ENCODE data around the gene RBPJL. TPM values are rescaled to one million over a fixed set of nuclear protein-coding genes. Genes with fewer than 3 reads are reported as not detected.
"Not testable (repeated sequence)": the region's sequence is repeated elsewhere in the genome, so short reads cannot be mapped to it uniquely, and the experiment has no call there.

The RBPJL gene
- total RNA-seq, 1 donor from 2014 or later, result not detected

- DNase-seq (ENCODE audit: extremely low read depth, low read depth, low spot score), result no peak
Observed at GRCh38 chr20:45341579-45341938, 34.9 kb downstream of the RBPJL start.

DNA sequence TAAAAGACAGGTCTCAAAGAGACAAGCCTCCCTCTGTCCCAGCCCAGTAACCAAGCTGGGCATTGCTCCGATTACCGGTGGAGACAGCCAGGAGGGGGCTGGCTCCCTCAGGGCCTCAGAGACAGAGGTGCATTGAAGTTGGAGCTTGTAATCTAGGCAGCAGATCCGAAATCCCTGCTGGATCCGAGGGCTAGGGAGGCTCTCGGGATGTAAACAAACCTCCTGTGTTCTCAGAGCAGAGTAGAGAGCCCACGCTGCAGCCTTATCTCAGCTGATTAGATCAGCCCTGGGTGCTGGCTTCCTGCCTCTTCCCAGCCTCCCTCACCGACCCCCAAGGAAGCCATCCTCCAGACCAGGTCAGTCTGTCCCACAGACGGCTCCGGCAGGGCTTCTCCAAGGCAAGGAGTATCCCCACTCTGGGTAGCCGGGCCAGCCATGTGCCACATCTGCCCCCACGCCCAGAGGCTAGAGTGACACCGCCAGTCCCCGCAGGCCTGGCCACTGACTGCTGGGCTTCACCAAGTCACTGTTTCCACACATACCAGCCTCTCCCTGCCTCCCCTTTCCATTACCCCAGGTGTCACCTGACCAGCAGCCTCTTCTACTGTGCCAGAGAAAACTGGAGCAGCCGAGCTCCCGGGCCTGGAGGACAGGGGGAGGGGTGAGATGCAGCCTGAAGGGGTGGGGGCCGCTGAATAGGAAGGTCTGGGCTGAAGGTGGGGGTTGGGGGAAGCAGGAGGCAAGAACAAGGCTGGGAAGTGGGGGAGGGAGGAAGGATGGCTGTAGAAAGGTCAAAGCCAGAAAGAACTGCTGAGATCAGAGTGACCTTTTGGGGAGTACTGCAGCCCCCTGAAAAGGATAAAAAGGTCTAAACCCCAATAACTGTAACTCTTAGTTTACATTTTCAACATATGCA is 35.6 kb downstream of the RBPJL start:
- no peak for DNase-seq (ENCODE audit: extremely low read depth, low read depth, low spot score)

GRCh38 chr20:45342855-45343531 is 36.4 kb downstream of the RBPJL start:
- DNase-seq (ENCODE audit: extremely low read depth, low read depth, low spot score), result no peak

GRCh38 chr20:45343532-45344167 is 37.0 kb downstream of the RBPJL start:
- DNase-seq (ENCODE audit: extremely low read depth, low read depth, low spot score), result no peak

DNA sequence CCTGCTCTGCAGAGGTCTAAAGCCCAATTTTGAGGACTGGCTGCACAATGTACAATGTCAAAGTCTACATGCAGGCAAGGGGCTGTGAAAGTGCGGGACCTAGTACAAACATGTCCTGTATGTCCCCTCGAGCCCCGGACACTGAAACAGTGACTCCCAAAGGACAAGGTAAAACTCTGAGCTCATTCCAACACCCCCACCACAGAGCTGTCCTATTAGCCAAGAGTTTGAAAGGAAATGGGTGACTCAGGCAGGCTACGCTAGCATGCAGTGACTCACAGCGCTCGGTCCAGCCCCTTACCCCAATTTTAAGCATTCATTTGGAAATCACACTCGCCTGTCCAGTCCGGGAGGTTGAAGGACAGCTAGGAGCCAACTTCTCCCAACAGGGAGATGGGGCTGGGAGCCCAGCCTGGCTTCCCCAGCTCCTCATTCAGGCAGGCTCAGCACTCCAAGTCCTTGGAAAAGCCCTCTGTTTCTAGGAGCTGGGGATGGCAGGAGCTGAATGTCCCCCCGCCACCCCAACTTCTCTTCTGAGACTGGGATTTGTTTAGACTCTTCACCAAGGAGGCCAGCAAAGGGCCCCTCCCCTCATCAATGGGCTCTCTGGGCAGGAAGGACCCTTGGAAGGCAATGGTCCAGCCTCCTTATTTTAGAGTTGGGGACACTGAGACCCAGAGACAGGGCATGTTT is 37.7 kb downstream of the RBPJL start:
- DNase-seq (ENCODE audit: extremely low read depth, low read depth, low spot score), result no peak

GRCh38 chr20:45345104-45345936 is 38.7 kb downstream of the RBPJL start:
- no peak for DNase-seq (ENCODE audit: extremely low read depth, low read depth, low spot score)

- no peak for DNase-seq (ENCODE audit: extremely low read depth, low read depth, low spot score)
Observed at GRCh38 chr20:45346291-45346718, 39.7 kb downstream of the RBPJL start.

DNA sequence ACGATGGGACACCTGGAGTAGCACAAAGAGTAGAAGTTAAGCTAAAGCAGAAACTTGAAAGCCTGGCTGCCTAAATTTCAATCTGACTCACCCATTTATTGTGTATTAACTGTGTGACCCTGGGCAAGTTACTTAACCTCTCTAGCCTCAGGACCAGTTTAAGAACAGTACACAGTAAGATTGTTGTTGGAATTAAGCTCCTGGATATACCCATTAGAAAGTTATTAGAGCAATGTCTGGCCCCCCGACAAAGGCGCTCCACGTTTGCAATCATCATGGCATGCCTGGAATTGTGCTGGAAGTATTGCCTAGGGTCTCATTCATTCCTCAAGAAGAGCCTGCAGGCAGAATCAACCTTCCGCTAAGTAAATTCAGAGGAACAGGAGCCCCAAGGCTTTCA is 40.2 kb downstream of the RBPJL start:
- no peak for DNase-seq (ENCODE audit: extremely low read depth, low read depth, low spot score)

DNA sequence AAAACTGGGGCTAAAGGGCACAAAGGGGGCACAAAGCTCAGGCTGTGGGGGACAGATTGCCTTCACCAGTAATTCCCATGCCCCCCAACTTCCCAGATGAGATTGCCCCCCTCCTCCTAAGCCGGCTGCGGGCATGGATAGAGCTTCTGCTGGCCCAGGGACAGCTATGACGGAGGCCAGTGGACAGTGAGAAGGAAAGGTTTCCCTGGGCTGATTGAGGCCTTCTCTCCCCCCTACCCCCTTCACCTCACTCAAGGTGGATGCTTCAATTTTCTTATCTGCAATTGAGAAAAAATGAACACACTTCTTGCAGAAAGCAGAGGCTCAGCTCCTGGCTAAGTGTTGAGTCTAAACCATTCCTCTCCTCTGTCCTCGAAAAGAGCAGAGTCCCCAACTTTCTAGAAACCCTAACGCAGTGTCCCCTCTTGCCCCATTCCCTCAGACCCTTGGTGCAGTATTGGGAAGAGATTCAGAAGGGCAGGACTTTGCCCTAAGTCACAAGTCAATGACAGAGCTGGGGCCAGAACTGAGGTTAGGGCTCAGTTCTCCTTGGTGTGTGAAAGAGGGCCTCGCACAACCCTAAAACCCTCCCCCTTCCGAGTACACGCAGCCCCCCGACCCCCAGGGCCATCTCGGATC is 40.8 kb downstream of the RBPJL start:
- DNase-seq (ENCODE audit: extremely low read depth, low read depth, low spot score), result no peak

DNA sequence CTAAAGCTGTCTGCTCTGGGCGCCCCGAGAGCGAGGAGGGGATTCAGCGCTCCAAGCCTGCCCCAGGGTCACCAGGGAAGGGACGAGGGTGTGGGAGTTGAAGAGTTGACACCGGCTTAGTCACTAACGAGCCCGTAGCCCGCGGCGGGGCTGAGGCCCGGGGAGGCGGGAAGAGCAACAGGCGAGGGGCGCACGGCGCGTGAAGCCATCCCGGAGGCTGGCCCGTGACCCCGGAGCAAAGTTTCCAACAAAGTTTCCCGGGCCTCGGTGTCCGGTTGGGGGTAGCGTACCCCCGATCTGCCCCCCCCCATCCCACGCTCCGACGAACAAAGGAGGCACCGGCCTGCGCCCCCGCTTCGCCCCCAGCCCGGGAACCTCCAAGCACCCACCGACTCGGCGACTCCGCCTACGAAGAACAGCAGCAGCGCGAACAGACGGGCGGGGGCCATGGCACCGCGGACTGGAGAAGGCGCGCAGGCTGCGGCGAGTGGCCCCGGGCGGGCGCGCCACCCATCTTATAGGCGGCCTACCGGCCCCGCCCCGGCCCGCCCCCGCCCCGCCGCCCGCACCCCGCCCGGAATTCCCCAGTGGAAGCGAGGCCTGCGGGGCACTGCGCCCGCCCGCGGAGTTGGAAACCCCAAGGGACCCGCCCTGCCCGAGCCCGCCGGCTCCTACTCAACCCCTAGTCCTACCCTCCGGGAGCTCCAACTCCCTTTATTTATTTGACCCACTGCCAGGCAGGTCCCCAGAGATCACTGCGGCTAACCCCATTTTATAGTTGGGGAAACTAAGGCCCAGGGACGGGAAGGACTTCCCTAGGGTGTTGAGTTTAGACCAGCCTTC is 41.5 kb downstream of the RBPJL start, which contains the start of gene SDC4:
TSS of gene SDC4 (minus strand) at position 489 of the 843 bp plus-strand sequence. CDS start at position 449, 40 bp downstream.
- no peak for DNase-seq (ENCODE audit: extremely low read depth, low read depth, low spot score)

- no peak for DNase-seq (ENCODE audit: extremely low read depth, low read depth, low spot score)
Observed at GRCh38 chr20:45350217-45350616, 43.6 kb downstream of the RBPJL start.

GRCh38 chr20:45350795-45351194 is 44.2 kb downstream of the RBPJL start:
- not testable (repeated sequence) for DNase-seq (ENCODE audit: extremely low read depth, low read depth, low spot score)

- no peak for DNase-seq (ENCODE audit: extremely low read depth, low read depth, low spot score)
Observed at GRCh38 chr20:45352729-45353128, 46.1 kb downstream of the RBPJL start.

DNA sequence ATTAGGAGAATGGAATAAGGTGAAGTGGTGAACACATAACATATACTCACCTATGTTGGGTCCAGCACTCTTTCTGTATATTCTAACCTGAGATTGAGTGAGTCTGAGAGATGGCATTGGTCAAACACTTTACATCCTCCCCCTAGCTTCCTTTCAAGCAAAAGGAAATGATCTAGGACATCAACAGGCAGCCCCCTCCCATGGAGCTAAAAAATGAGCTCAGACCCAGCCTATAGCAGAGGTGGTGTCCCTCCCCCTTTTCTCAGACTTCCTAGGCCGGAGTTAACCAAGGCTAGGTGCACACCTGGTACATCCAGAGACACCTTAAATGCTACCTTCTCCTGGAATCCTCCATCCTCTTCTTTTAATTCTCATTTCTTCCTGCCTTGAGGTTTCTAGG is 47.1 kb downstream of the RBPJL start:
- no peak for DNase-seq (ENCODE audit: extremely low read depth, low read depth, low spot score)

- no peak for DNase-seq (ENCODE audit: extremely low read depth, low read depth, low spot score)
Observed at GRCh38 chr20:45354423-45355208, 48.0 kb downstream of the RBPJL start.

- no peak for DNase-seq (ENCODE audit: extremely low read depth, low read depth, low spot score)
Observed at GRCh38 chr20:45355209-45356084, 48.8 kb downstream of the RBPJL start.

Measured in glomerular endothelial cell (primary cell).